Stimulated activated CD8-positive, alpha-beta memory T cell treated with anti-CD3 and anti-CD28 coated beads, Interleukin-15, amount 100 ng/mL, for 1 hour (primary cell): Measurements from ENCODE around the gene NT5DC3.
"Not testable (repeated sequence)": the region's sequence is repeated elsewhere in the genome, so short reads cannot be mapped to it uniquely, and the experiment has no call there.

Source experiments
- DNase-seq: peaks from one replicate; pipeline ENCODE4 v3.0.0-alpha.2; 2020; ENCODE audit warnings: low read depth

The NT5DC3 gene

DNA sequence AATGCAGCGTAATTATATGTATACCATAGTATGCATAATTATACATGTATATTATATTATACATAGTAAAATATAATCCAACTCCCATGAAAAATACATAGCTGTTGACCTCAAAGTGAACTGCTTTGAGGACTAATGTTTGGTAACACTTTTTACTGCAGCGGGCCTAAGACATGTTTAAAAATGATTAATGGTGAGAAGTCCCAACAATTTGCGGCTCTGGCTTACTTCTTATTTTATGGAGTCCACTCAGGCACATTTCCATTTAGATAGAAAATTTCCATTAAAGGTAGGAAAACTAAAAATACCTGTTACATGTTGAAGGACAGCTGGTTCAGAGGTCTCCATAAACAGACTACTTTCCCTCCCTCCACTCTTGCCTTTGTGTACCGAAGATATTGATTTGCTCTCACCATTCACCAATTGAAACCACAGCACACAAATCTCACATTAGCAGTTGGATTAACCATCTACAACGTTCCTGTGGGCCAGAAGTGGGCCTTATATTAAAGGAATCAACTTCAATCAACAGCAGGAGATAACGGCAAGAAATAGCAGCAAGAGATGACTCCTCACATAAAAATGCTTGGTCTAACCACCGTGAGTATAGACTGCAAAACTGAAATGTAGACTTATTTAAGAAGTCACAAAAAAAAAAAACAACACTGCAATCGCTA, 14.1 kb upstream of the NT5DC3 start:
- no peak for DNase-seq

DNA sequence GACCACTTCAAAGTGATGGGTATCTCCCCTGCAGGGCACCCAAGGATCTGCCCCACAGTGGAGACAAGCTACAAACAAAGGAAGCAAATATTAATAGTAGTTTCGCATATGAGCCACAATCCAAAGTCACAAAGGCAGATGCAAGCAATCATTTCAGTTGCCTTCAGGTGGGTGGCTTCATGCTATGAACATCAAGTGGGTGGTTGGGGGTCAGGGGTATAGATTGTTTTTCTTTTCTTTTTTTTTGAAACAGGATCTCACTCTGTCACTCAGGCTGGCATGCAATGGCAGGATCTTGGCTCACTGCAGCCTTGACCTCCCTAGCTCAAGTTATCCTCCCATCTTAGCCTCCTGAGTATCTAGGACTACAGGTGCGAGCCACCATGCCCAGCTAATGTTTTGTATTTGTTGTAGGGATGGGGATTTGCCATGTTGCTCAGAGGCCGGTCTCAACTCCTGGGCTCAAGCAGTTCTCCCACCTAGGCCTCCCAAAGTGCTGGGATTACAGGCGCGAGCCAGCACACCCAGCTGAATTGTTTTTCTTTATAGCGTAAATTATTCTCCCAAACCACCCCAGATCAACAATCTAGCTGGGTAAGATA, 13.4 kb upstream of the NT5DC3 start:
- DNase-seq, result no peak

DNA sequence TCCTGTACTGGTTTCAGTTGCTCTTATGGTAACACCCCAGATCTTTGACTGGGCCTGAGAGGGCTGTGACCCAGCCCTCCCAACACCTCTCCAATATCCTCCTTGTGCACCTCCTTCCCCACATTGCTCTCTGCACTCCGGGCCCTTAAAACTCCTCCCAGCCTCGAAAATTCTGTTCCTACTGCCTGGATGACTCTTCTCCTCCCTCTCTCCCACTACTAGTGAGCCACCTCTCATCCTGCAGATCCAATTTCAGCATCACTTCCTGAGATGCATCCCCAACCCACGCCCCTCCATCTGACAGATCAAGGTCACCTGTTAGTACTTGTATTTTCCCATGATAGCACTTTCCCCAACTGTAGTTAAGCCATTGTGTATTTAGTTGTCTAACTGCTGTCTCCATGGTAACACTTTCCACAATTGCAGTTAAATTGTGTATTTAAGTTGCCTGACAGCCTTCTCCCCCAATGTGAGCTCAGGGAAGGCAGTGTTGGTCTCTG, 11.5 kb upstream of the NT5DC3 start:
- DNase-seq, result no peak

DNA sequence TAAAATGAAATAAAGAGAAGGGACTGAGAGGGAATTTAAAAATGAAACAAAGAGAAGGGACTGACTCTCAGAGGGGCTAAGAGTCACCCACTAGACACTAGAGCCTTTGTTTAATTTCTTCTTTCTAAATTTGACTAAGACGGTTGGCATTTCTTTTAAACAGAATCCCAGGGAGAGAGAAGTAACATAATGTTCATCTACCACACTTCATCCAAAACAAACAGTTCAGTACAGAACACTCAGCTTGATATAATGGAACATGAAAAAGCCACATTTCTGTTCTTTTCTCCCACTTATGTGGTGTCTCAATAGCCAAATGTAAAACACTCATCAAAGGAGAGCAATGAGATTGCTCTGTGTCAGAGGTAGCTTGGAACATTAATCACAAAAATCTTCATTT, 10.1 kb upstream of the NT5DC3 start:
- DNase-seq, result no peak

GRCh38 chr12:103850429-103850828, 9.4 kb upstream of the NT5DC3 start:
- DNase-seq, result no peak

- no peak for DNase-seq
Measured at GRCh38 chr12:103848917-103849491, 8.0 kb upstream of the NT5DC3 start.

- no peak for DNase-seq
Measured at GRCh38 chr12:103848143-103848542, 7.1 kb upstream of the NT5DC3 start.

GRCh38 chr12:103846415-103846814, 5.4 kb upstream of the NT5DC3 start:
- DNase-seq, result no peak

- no peak for DNase-seq
Measured at GRCh38 chr12:103844305-103844704, 3.3 kb upstream of the NT5DC3 start.

DNA sequence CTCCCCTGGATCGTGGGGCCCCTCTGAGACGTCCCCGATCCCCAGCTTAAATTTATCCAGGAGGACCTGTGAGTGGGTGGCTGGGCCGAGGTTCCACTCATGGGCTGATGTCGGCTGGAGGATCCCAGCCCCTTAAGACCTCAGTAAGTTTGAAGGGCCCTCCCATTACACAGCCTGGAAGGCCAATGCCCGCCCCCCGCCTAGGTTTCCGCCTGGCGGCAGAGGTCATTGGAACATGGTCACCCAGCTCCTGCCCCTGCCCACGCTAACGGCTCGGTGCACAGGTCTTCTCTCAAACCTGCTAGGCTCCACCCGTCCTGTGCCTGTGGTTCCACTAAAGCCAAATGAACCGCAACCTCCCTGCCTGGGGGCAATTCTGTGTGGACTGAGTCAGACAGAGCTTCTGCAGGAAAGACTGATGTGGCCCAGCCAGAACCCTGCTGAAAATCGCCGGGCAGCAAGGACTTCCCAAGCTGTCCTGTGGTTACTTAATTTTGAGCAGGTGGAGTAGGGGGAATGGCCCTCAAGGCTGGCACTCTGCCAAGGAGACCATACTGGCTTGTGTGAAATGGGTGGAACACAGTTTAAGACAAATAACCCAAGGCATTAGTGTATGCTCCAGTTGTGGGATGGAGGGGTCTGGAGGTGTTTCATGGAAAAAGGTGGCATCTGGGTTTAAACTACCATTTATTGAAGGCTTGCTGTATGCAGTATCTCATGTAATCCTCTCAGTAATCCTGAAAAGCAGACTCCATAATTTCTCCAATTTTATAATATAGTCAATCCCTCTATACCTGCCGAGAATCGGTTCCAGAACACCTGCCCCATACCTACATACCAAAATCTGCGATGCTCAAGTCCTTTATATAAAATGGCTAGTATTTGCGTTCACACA, 903 bp upstream of the NT5DC3 start:
- peak; percentile 3 for DNase-seq

DNA sequence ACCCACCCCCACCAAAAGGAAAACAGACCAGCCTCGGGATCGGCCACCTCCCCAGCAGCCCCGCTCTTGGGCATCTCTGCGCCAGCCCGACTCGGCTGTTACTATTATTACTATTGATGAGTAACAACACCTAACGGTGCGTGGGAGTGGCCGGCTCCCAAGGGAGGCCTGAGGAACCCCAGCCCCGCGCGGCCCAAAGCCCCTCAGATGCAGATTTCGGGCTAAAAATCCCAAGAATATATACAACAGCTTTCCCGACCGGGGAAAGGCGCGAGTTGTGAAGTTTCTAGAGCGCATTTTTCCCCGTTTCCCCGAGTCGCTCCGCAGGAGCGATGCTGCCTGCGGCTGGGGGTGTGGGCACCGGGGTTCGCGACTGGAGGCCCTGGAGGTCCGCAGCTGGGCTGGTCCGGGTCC, 565 bp downstream of the NT5DC3 start:
- DNase-seq, result no peak

DNA sequence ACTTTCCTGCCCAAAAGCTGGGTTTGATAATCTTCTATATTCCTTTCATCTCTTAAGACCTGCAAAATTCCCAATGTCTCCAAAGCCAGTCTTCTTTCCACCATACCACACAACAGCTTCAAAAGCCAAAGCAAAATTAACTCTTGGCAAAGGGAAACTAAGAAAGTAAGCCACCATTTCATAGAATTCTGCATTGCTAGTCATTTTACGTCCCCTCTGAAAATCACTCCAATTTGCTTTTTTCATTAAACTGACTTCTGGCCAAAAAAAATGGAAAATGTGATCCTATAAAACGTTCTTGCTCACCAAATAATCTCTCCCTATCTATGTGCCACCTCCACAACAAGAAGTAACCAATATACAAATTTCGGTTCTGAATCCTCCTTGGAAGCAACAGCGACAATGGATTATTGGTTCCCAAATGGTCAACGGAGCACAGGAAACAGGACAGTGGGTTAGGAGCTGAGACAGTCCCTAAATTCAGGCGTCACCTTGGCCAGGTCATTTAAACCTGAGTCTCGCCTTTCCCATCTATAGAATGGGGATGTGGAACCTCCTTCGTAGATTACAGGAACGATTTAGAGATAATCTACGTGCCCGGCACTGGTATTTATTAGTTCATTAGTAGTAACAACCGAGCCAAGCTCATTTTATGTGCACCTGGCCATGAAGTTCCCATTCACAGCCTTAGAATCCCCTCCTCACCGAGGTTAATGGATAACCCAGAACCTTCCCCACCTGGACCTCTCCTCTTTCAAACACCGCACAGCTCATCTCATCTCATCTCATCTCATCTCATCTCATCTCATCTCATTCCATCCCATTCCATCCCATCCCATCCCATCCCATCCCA, 1.2 kb downstream of the NT5DC3 start:
- DNase-seq, result no peak

GRCh38 chr12:103839103-103839502, 1.9 kb downstream of the NT5DC3 start:
- no peak for DNase-seq

DNA sequence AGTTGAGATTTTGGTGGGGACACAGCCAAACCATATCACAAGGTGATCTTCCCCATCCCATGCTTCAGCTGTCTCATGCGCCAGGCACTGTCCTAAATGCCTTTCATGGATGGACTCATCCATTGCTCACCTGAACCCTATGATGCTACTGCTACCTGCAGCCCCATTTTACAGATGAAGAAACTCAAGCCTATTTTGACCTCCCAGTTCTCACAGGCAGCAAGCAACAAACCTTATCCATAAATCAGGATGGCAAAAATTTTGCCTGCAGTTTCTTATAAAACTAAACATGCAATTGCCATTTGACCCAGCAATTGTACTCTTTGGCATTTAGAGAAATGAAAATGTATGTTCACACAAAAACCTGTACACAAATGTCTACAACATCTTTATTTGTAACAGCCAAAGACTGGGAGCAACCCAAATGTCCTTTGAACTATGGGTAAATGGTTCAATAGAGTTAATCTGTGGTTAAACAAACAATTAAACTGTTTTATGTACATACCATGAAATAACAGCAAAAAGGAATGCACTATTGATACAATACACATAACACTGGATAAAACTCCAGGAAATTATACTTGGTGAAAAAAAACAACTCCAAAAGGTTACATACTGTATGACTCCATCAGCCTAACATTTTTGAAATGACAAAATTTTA, 2.6 kb downstream of the NT5DC3 start:
- no peak for DNase-seq

- DNase-seq, result no peak
Measured at GRCh38 chr12:103836345-103836744, 4.7 kb downstream of the NT5DC3 start.

DNA sequence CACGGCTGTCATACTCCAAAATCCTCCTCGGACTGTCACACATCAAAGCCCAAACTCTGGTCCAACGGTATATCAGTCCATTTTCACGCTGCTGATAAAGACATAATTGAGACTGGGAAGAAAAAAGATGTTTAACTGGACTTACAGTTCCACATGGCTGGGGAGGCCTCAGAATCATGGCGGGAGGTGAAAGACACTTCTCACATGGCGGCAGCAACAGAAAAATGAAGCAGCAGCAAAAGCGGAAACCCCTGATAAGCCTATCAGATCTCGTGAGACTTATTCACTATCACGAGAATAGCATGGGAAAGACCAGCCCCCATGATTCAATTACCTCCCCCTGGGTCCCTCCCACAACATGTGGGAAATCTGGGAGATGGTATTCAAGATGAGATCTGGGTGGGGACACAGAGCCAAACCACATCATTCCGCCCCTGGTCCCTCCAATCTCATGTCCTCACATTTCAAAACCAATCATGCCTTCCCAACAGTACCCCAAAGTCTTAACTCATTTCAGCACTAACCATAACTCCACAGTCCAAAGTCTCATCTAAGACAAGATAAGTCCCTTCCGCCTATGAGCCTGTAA, 5.2 kb downstream of the NT5DC3 start:
- not testable (repeated sequence) for DNase-seq

DNA sequence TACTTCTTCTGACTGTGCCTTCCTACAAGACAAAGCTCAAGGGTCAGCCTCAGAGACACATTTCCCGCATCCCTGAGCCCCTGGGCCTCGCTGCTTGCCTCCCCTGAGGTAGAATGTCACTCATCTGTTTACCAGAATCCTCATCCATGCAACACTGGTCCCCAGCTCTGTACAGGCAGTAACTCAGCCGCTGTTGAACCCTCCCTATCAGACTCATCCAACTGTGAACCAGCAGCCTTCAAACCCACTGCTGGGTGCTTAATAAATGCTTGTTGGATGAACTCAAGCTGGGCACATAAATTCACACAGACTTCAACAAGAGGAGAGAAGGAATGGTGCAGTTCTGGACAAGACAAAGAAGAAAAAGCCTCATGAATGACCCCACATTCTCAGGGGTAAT, 6.1 kb downstream of the NT5DC3 start:
- no peak for DNase-seq

- DNase-seq, result no peak
Measured at GRCh38 chr12:103833891-103834290, 7.1 kb downstream of the NT5DC3 start.

- no peak for DNase-seq
Measured at GRCh38 chr12:103833095-103833775, 7.8 kb downstream of the NT5DC3 start.
